HUES6 (cell line): ENCODE measurements around the gene TMEM213.

Experiments used
- H3K27ac ChIP-seq: 2 replicates; pipeline ENCODE4 v1.7.0; 2013; ENCODE audit warnings: low read depth, mild to moderate bottlenecking, low read length, inconsistent platforms
- H3K27me3 ChIP-seq: 2 replicates; pipeline ENCODE4 v1.6.1; 2013; ENCODE audit warnings: low read length; ENCODE audit not compliant: control insufficient read depth, insufficient read depth
- H3K36me3 ChIP-seq: 2 replicates; pipeline ENCODE4 v1.6.1; 2013; ENCODE audit warnings: low read length; ENCODE audit not compliant: control insufficient read depth, insufficient read depth
- H3K4me1 ChIP-seq: 2 replicates; pipeline ENCODE4 v1.6.1; 2013; ENCODE audit warnings: low read length; ENCODE audit not compliant: control insufficient read depth, insufficient read depth
- H3K4me3 ChIP-seq: 2 replicates; pipeline ENCODE4 v1.5.1; 2013; ENCODE audit warnings: low read depth, low read length
- H3K9ac ChIP-seq: one replicate; pipeline ENCODE4 v1.6.1; 2013; ENCODE audit warnings: mild to moderate bottlenecking, low read length
- H3K9me3 ChIP-seq: 2 replicates; pipeline ENCODE4 v1.6.1; 2013; ENCODE audit warnings: low read depth, low read length; ENCODE audit not compliant: control insufficient read depth, insufficient read depth

The TMEM213 gene

DNA sequence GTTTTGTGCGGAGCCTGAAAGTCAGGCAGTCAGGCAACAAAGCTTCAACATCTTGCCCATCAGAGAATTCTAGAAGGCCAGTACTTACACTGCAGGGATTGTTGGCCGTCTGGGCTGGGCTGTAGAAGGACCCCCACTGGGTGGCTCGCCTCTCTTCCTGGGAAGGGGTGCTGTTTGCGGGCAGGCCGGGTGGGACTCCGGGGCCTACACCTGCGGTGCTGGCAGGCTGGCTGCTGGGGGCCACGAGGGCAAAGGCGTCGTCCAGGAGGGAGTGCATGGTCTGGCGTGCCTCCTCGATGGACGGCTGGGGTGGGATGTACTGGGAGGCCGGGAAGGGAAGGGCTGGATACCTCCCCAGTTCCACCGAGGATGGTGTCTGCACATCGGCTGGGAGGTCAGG is 63.3 kb downstream of the TMEM213 start:
- Histone ChIP-seq H3K4me3 (no peak overlapping the region), H3K36me3 (peaks cover 53% of the 10 kb centered on the region), H3K9ac (no peak overlapping the region), H3K27me3 (no peaks in the 10 kb centered on the region), H3K27ac (no peak overlapping the region), H3K9me3 (peaks cover 8% of the 10 kb centered on the region; the same call in 1 of the 2 replicates), H3K4me1 (no peaks in the 10 kb centered on the region)

- no peak overlapping the region for H3K27ac ChIP-seq
- no peak overlapping the region for H3K9ac ChIP-seq
- no peaks in the 10 kb centered on the region for H3K9me3 ChIP-seq
- H3K27me3 ChIP-seq, result no peaks in the 10 kb centered on the region
- no peaks in the 10 kb centered on the region for H3K4me1 ChIP-seq
- H3K36me3 ChIP-seq, result peaks cover 50% of the 10 kb centered on the region
- H3K4me3 ChIP-seq, result no peak overlapping the region
These were observed 66.1 kb downstream of the TMEM213 start for GRCh38 chr7:138863931-138864330.

GRCh38 chr7:138864667-138865066 is 66.9 kb downstream of the TMEM213 start:
- Histone ChIP-seq H3K27ac (no peak overlapping the region), H3K4me3 (no peak overlapping the region), H3K9ac (no peak overlapping the region), H3K36me3 (peaks cover 51% of the 10 kb centered on the region), H3K4me1 (no peaks in the 10 kb centered on the region), H3K27me3 (no peaks in the 10 kb centered on the region), H3K9me3 (no peaks in the 10 kb centered on the region)

DNA sequence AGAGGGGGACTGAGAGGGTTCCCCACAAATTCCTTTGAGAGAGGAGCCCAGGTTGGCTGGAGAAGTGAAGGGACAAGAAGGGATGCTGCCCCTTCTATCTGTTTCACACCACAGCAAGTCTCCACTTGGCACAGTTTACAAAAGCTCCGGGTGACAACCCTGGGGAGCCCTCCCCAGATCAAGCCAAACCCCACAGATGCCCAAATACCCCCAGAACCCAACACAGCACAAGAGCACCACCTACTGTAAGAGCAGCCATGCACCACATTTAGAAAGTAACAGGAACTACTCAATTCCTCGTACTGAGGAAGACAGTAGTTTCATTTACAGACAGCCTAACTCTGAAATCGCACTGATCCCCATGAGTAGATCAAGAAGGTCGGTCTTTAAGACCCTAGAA is 68.0 kb downstream of the TMEM213 start:
- Histone ChIP-seq H3K27ac (no peak overlapping the region), H3K36me3 (peaks cover 52% of the 10 kb centered on the region), H3K27me3 (no peaks in the 10 kb centered on the region), H3K9ac (no peak overlapping the region), H3K4me1 (no peaks in the 10 kb centered on the region), H3K9me3 (no peaks in the 10 kb centered on the region), H3K4me3 (no peak overlapping the region)

DNA sequence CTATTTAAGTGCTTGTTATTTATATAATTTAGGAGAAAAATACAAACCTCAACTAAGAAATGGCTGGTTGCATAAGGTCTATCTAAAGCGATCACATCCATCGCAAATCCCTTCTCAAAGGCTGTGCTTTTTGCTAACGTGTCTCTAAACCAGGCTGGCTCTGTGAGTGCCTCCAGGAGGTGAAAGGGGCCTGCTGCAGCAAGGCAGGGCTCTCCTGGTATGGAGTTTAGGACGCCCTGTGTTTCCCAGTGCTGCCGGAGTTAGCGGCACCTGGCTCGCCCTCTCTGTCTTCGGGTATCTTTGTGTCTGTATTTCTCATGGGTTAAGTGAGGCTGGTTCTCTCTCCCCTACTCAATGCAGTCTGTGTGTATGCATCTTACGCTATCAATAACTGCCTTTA is 68.6 kb downstream of the TMEM213 start:
- Histone ChIP-seq H3K9ac (no peak overlapping the region), H3K4me3 (no peak overlapping the region), H3K27ac (no peak overlapping the region), H3K9me3 (no peaks in the 10 kb centered on the region), H3K27me3 (no peaks in the 10 kb centered on the region), H3K36me3 (peaks cover 51% of the 10 kb centered on the region), H3K4me1 (no peaks in the 10 kb centered on the region)

DNA sequence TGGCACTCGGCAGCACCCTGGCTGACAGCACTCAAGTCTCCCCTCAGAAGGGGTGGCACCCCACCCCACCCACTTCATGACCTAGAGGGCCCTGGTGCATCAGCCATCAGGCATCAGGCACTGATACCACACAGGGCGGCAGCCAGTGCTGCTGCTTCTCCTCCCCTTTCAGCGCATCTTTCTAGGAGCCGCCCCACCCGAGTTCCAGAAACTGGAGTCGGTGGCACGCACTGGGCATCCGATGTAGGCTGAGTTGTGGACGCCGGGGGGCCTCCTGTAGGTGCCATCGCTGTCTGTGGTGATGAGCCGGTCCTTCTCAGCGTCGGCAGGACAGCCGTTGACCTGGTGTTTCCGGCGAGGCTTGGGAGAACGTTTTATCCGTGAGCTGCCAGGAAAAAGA is 70.0 kb downstream of the TMEM213 start:
- no peak overlapping the region for H3K27ac ChIP-seq
- H3K4me1 ChIP-seq, result no peaks in the 10 kb centered on the region
- no peak overlapping the region for H3K4me3 ChIP-seq
- no peaks in the 10 kb centered on the region for H3K27me3 ChIP-seq
- H3K9ac ChIP-seq, result no peak overlapping the region
- H3K36me3 ChIP-seq, result peaks cover 51% of the 10 kb centered on the region
- H3K9me3 ChIP-seq, result no peaks in the 10 kb centered on the region

DNA sequence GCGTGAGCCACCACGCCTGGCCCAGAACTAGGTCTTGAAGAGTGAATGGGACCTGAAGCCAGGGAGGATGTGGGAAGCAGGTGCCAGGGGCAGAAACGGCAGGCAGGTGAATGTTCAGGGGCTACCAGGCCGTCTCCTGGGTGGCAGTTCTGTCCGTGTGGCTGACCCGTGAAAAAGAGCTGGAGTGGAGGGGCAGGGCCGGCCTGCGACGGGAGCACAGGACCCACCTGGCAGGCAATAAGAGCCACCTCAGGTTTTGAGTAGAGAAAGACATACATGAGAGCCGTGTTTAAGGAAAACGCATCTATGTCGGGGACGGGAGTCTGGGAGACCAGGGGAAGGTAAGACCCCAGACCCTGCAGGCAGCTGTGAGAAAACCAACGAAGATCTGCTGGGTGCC is 70.9 kb downstream of the TMEM213 start:
- Histone ChIP-seq H3K9ac (no peak overlapping the region), H3K4me3 (no peak overlapping the region), H3K27me3 (no peaks in the 10 kb centered on the region), H3K36me3 (peaks cover 48% of the 10 kb centered on the region), H3K4me1 (no peaks in the 10 kb centered on the region), H3K27ac (no peak overlapping the region), H3K9me3 (no peaks in the 10 kb centered on the region)

- Histone ChIP-seq H3K9ac (no peak overlapping the region), H3K36me3 (peaks cover 42% of the 10 kb centered on the region), H3K27me3 (no peaks in the 10 kb centered on the region), H3K9me3 (no peaks in the 10 kb centered on the region), H3K4me1 (no peaks in the 10 kb centered on the region), H3K27ac (no peak overlapping the region), H3K4me3 (no peak overlapping the region)
These were observed 71.6 kb downstream of the TMEM213 start for GRCh38 chr7:138869353-138869752.

GRCh38 chr7:138871065-138871813 is 73.4 kb downstream of the TMEM213 start:
- H3K4me1 ChIP-seq, result no peaks in the 10 kb centered on the region
- H3K4me3 ChIP-seq, result no peak overlapping the region
- no peaks in the 10 kb centered on the region for H3K27me3 ChIP-seq
- no peaks in the 10 kb centered on the region for H3K9me3 ChIP-seq
- peaks cover 38% of the 10 kb centered on the region for H3K36me3 ChIP-seq
- H3K27ac ChIP-seq, result no peak overlapping the region
- H3K9ac ChIP-seq, result no peak overlapping the region

DNA sequence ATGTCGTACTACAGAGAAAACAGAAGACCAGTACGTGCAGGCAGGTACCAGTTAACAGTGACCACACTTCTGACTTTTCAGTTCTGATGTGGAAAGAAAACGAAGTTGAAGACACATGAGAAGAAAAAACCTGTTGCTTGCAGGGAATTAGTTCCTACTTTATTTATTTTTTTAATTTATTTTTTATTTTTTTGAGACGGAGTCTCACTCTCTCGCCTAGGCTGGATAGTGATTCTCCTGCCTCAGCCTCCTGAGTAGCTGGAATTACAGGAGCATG is 74.0 kb downstream of the TMEM213 start:
- Histone ChIP-seq H3K4me1 (no peaks in the 10 kb centered on the region), H3K9ac (no peak overlapping the region), H3K9me3 (no peaks in the 10 kb centered on the region), H3K4me3 (no peak overlapping the region), H3K27me3 (no peaks in the 10 kb centered on the region), H3K36me3 (peaks cover 39% of the 10 kb centered on the region), H3K27ac (no peak overlapping the region)

- H3K9me3 ChIP-seq, result no peaks in the 10 kb centered on the region
- H3K27me3 ChIP-seq, result no peaks in the 10 kb centered on the region
- no peak overlapping the region for H3K4me3 ChIP-seq
- H3K4me1 ChIP-seq, result no peaks in the 10 kb centered on the region
- no peak overlapping the region for H3K27ac ChIP-seq
- H3K9ac ChIP-seq, result no peak overlapping the region
- peaks cover 35% of the 10 kb centered on the region for H3K36me3 ChIP-seq
These were observed 74.8 kb downstream of the TMEM213 start for GRCh38 chr7:138872576-138872975.
